ENCODE results near the gene FIZ1.

Gene FIZ1

GRCh38 chr19:55602104-55603001 lies 3.0 kb upstream of the FIZ1 start:
- no peak for TF ChIP-seq CTCF (IDR thresholded peaks at IDR 0.05; ENCODE audit: low read depth, low read length)
- no peak overlapping the region for H3K4me3 ChIP-seq (ENCODE audit: low read depth, low read length)

- TF ChIP-seq CTCF (IDR thresholded peaks at IDR 0.05; ENCODE audit: low read depth, low read length): no peak
- peak overlapping the region; percentile 83 for H3K4me3 ChIP-seq (ENCODE audit: low read depth, low read length)
Measured at GRCh38 chr19:55601084-55601483, 1.8 kb upstream of the FIZ1 start.

GRCh38 chr19:55600662-55601028 lies 1.3 kb upstream of the FIZ1 start:
- peak overlapping the region; percentile 83 for H3K4me3 ChIP-seq (ENCODE audit: low read depth, low read length)
- TF ChIP-seq CTCF (IDR thresholded peaks at IDR 0.05; ENCODE audit: low read depth, low read length): no peak

- peak within 1 kb of the TSS; percentile 83 for H3K4me3 ChIP-seq (ENCODE audit: low read depth, low read length)
- TF ChIP-seq CTCF (IDR thresholded peaks at IDR 0.05; ENCODE audit: low read depth, low read length): no peak
Measured at GRCh38 chr19:55599842-55600661, 735 bp upstream of the FIZ1 start, which contains the start of gene ZNF524. Gene ZNF524, plus strand, starts transcription at chr19:55600288. Its CDS starts 1,825 bp downstream, at chr19:55602113.

- no peak for TF ChIP-seq CTCF (IDR thresholded peaks at IDR 0.05; ENCODE audit: low read depth, low read length)
- peak overlapping the region; percentile 83 for H3K4me3 ChIP-seq (ENCODE audit: low read depth, low read length)
Measured at GRCh38 chr19:55598719-55599467, 424 bp downstream of the FIZ1 start.

- TF ChIP-seq CTCF (IDR thresholded peaks at IDR 0.05; ENCODE audit: low read depth, low read length): no peak
- H3K4me3 ChIP-seq (ENCODE audit: low read depth, low read length): no peak overlapping the region
Measured at GRCh38 chr19:55598034-55598433, 1.3 kb downstream of the FIZ1 start.
